CD4-positive, alpha-beta T cell treated with Interleukin-15 for 4 hours (primary cell): ENCODE data around the gene ZNF786.

Experiments used
- DNase-seq: peaks from one replicate; pipeline ENCODE4 v3.0.0-alpha.2; 2020; ENCODE audit warnings: low spot score

ZNF786 gene

GRCh38 chr7:149028346-149029109, 62.0 kb downstream of the ZNF786 start, which contains the start of gene PDIA4:
Gene PDIA4, minus strand, starts transcription at chr7:149028505. Its CDS starts 97 bp downstream, at chr7:149028408.
- peak; percentile 99 for DNase-seq

- no peak for DNase-seq
Observed at GRCh38 chr7:149027611-149028345, 62.7 kb downstream of the ZNF786 start.

GRCh38 chr7:149027055-149027454, 63.5 kb downstream of the ZNF786 start:
- no peak for DNase-seq

GRCh38 chr7:149023662-149024061, 66.9 kb downstream of the ZNF786 start:
- no peak for DNase-seq

GRCh38 chr7:149022756-149023360, 67.7 kb downstream of the ZNF786 start:
- no peak for DNase-seq

- DNase-seq: no peak
Observed at GRCh38 chr7:149021725-149022062, 68.8 kb downstream of the ZNF786 start.

DNA sequence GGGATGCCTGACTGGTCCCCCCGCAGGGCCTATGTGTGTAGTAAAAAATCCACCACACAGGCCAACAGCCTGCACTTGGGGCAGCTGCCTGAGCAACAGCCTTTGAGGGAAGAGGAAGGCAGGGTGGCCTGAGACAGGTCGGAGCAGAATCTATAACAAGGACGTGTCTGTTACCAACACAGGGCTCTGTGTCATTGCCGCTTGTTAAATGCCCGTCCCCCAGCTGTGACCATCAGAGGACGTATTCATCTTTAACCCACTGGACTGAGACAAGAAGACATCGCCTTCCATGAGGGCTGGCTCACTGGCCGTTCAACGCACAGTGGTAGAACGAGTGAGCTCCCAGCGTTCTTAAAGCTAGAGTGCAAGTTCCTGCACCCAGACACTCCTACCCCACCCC, 70.0 kb downstream of the ZNF786 start:
- no peak for DNase-seq
